ENCODE results near the gene NGEF. TPM values are rescaled to one million over a fixed set of nuclear protein-coding genes. Genes with fewer than 3 reads are reported as not detected.

The NGEF gene
- total and polyA plus RNA-seq, 4 donors = 10.6 to 22.6 (median 10.8) TPM

DNA sequence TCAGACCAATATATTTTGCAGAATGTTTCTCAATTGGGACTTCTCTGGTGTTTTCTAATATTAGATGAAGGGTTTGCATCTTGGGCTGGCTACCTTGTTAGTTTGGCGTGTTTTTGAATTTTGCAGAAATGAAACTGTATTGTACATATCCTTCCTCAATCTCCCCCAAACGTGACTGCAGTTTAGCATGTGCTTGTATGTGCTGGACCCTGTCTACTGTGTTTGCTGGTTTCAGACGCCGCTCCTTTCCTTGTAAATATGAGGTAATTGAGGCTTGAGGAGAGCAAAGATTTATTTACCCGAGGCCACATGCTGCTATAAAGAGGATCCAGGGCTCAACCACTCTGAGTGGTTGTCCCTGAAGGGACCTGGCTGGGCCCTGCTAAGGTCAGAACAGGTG, 57.2 kb downstream of the NGEF start:
- Histone ChIP-seq H3K9ac (ENCODE audit: low read depth in 1 of 2, low read length in 2 of 2) (no peak overlapping the region), H3K9me3 (ENCODE audit: control insufficient read depth in 4 of 4, low read length in 3 of 4) (no peaks in the 10 kb centered on the region), H3K4me1 (ENCODE audit: control insufficient read depth in 4 of 4, insufficient read depth in 4 of 4, low read length in 3 of 4) (no peaks in the 10 kb centered on the region), H3K27me3 (ENCODE audit: control insufficient read depth in 4 of 4, insufficient read depth in 4 of 4, low read length in 3 of 4) (no peaks in the 10 kb centered on the region), H3K4me3 (ENCODE audit: low read depth in 1 of 3, low read length in 3 of 3) (no peak overlapping the region), H3K27ac (ENCODE audit: low read depth in 1 of 2, low read length in 2 of 2) (no peak overlapping the region), H3K36me3 (ENCODE audit: control insufficient read depth in 4 of 4, insufficient read depth in 3 of 4, low read depth in 1 of 4, low read length in 3 of 4) (peaks cover 0 to 4% (median 0%) of the 10 kb centered on the region in 4 donors)
- TF ChIP-seq RXRA (IDR thresholded peaks at IDR 0.05) (no peak), MAX (IDR thresholded peaks at IDR 0.05) (no peak), GABPA (IDR thresholded peaks at IDR 0.05 in 1 of 2, conservative IDR thresholded peaks at IDR 0.05 in 1 of 2) (no peak), EGR1 (IDR thresholded peaks at IDR 0.05; ENCODE audit: low read depth in 2 of 2) (no peak), YY1 (IDR thresholded peaks at IDR 0.05) (no peak), SP1 (IDR thresholded peaks at IDR 0.05) (no peak), ZBTB33 (IDR thresholded peaks at IDR 0.05) (no peak), JUND (IDR thresholded peaks at IDR 0.05) (no peak)
- TF ChIP-seq, protein P1, sequence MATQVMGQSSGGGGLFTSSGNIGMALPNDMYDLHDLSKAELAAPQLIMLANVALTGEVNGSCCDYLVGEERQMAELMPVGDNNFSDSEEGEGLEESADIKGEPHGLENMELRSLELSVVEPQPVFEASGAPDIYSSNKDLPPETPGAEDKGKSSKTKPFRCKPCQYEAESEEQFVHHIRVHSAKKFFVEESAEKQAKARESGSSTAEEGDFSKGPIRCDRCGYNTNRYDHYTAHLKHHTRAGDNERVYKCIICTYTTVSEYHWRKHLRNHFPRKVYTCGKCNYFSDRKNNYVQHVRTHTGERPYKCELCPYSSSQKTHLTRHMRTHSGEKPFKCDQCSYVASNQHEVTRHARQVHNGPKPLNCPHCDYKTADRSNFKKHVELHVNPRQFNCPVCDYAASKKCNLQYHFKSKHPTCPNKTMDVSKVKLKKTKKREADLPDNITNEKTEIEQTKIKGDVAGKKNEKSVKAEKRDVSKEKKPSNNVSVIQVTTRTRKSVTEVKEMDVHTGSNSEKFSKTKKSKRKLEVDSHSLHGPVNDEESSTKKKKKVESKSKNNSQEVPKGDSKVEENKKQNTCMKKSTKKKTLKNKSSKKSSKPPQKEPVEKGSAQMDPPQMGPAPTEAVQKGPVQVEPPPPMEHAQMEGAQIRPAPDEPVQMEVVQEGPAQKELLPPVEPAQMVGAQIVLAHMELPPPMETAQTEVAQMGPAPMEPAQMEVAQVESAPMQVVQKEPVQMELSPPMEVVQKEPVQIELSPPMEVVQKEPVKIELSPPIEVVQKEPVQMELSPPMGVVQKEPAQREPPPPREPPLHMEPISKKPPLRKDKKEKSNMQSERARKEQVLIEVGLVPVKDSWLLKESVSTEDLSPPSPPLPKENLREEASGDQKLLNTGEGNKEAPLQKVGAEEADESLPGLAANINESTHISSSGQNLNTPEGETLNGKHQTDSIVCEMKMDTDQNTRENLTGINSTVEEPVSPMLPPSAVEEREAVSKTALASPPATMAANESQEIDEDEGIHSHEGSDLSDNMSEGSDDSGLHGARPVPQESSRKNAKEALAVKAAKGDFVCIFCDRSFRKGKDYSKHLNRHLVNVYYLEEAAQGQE (IDR thresholded peaks at IDR 0.05) = no peak
- WGBS = 74% methylated on average over 5 of the region's 5 CpGs
- DNase-seq (ENCODE audit: low spot score) = no peak

- H3K4me1 ChIP-seq (ENCODE audit: control insufficient read depth in 4 of 4, insufficient read depth in 4 of 4, low read length in 3 of 4) = no peaks in the 10 kb centered on the region
- WGBS = 96% methylated on average over 10 of the region's 10 CpGs
- no peak overlapping the region for H3K4me3 ChIP-seq (ENCODE audit: low read depth in 1 of 3, low read length in 3 of 3)
- no peaks in the 10 kb centered on the region for H3K27me3 ChIP-seq (ENCODE audit: control insufficient read depth in 4 of 4, insufficient read depth in 4 of 4, low read length in 3 of 4)
- H3K36me3 ChIP-seq (ENCODE audit: control insufficient read depth in 4 of 4, insufficient read depth in 3 of 4, low read depth in 1 of 4, low read length in 3 of 4) = peaks cover 0 to 4% (median 0%) of the 10 kb centered on the region in 4 donors
- no peak overlapping the region for H3K27ac ChIP-seq (ENCODE audit: low read depth in 1 of 2, low read length in 2 of 2)
- TF ChIP-seq RXRA (IDR thresholded peaks at IDR 0.05) (no peak), SP1 (IDR thresholded peaks at IDR 0.05) (no peak), RAD21 (IDR thresholded peaks at IDR 0.05) (no peak), ZBTB33 (IDR thresholded peaks at IDR 0.05) (no peak), FOXA2 (IDR thresholded peaks at IDR 0.05) (no peak), FOXA1 (IDR thresholded peaks at IDR 0.05) (no peak), HNF4A (conservative IDR thresholded peaks at IDR 0.05) (no peak), EGR1 (IDR thresholded peaks at IDR 0.05; ENCODE audit: low read depth in 2 of 2) (no peak), YY1 (IDR thresholded peaks at IDR 0.05) (no peak), JUND (IDR thresholded peaks at IDR 0.05) (no peak), TAF1 (conservative IDR thresholded peaks at IDR 0.05) (no peak), NR2F2 (IDR thresholded peaks at IDR 0.05) (no peak), MAX (IDR thresholded peaks at IDR 0.05) (no peak)
- TF ChIP-seq, protein P1 (IDR thresholded peaks at IDR 0.05) = no peak
- TF ChIP-seq, protein P2, sequence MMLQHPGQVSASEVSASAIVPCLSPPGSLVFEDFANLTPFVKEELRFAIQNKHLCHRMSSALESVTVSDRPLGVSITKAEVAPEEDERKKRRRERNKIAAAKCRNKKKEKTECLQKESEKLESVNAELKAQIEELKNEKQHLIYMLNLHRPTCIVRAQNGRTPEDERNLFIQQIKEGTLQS (IDR thresholded peaks at IDR 0.05) = no peak
- TF ChIP-seq, protein P3, sequence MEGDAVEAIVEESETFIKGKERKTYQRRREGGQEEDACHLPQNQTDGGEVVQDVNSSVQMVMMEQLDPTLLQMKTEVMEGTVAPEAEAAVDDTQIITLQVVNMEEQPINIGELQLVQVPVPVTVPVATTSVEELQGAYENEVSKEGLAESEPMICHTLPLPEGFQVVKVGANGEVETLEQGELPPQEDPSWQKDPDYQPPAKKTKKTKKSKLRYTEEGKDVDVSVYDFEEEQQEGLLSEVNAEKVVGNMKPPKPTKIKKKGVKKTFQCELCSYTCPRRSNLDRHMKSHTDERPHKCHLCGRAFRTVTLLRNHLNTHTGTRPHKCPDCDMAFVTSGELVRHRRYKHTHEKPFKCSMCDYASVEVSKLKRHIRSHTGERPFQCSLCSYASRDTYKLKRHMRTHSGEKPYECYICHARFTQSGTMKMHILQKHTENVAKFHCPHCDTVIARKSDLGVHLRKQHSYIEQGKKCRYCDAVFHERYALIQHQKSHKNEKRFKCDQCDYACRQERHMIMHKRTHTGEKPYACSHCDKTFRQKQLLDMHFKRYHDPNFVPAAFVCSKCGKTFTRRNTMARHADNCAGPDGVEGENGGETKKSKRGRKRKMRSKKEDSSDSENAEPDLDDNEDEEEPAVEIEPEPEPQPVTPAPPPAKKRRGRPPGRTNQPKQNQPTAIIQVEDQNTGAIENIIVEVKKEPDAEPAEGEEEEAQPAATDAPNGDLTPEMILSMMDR (IDR thresholded peaks at IDR 0.05; ENCODE audit: low read depth, low read length, missing input control) = no peak
- H3K9me3 ChIP-seq (ENCODE audit: control insufficient read depth in 4 of 4, low read length in 3 of 4) = no peaks in the 10 kb centered on the region
- no peak for DNase-seq (ENCODE audit: low spot score)
- no peak overlapping the region for H3K9ac ChIP-seq (ENCODE audit: low read depth in 1 of 2, low read length in 2 of 2)
Observed at GRCh38 chr2:232954691-232955090, 58.4 kb downstream of the NGEF start.
